Aorta (tissue), 5 donors: ENCODE data around the gene SLC25A20. TPM values are rescaled to one million over a fixed set of nuclear protein-coding genes. Genes with fewer than 3 reads are reported as not detected.

Experiments
- ATAC-seq: fragments of 200-7000 bp; cut with Tn5 transposase; one replicate; pipeline ENCODE4 v1.9.1; 2022; ENCODE audit warnings: moderate library complexity; ENCODE audit not compliant: low FRiP score
- DNase-seq, 2 donors: peaks; one replicate each; pipeline ENCODE4 v3.0.0-alpha.2; 2020
- H3K27ac ChIP-seq, 2 donors: one replicate each; pipeline ENCODE4 v1.5.1; 2013; ENCODE audit warnings: low read length in 2 of 2, mild to moderate bottlenecking in 2 of 2, moderate library complexity in 2 of 2, control low read depth in 1 of 2, inconsistent platforms in 1 of 2, low read depth in 1 of 2
- H3K27me3 ChIP-seq, 2 donors: one replicate each; pipeline ENCODE4 v1.6.1; 2013; ENCODE audit warnings: control low read depth in 1 of 2, low read length in 1 of 2, mild to moderate bottlenecking in 1 of 2, moderate library complexity in 1 of 2; ENCODE audit not compliant: insufficient read depth in 2 of 2, control insufficient read depth in 1 of 2
- H3K36me3 ChIP-seq, 2 donors: one replicate each; pipeline ENCODE4 v1.6.1; 2013; ENCODE audit warnings: control low read depth in 1 of 2, low read length in 1 of 2, mild to moderate bottlenecking in 1 of 2; ENCODE audit not compliant: insufficient read depth in 2 of 2, control insufficient read depth in 1 of 2
- H3K4me1 ChIP-seq, 2 donors: one replicate each; pipeline ENCODE4 v1.6.1; 2013; ENCODE audit warnings: low read length in 2 of 2, control low read depth in 1 of 2, mild to moderate bottlenecking in 1 of 2, moderate library complexity in 1 of 2; ENCODE audit not compliant: insufficient read depth in 2 of 2, control insufficient read depth in 1 of 2
- H3K4me3 ChIP-seq, 2 donors: one replicate each; pipeline ENCODE4 v1.5.1; 2013; ENCODE audit warnings: low read length in 2 of 2, control low read depth in 1 of 2, mild to moderate bottlenecking in 1 of 2
- H3K9me3 ChIP-seq: one replicate; pipeline ENCODE4 v1.6.1; 2013; ENCODE audit warnings: mild to moderate bottlenecking, low read length; ENCODE audit not compliant: control insufficient read depth
- WGBS, 2 donors: extraction: QIAGEN DNeasy Blood & Tissue Kit; methylation state at CpG; one replicate each; pipeline ENCODE4 v1.1.7; 2013; 5-methylcytosine and 5-hydroxymethylcytosine counted together
- intact Hi-C, 2 donors: fragments of 100-400 bp; cut with DNase I; formaldehyde crosslinking; loops; one replicate each; pipeline versions ENCODE4 v1.14.2 to v1.15.0; 2022
- long read RNA-seq, 2 donors: library from polyadenylated mRNA; unstranded; transcript quantifications; one replicate each; pipeline ENCODE4 v2.0.0, GENCODE V29; 2020 to 2021
- polyA plus RNA-seq, 2 donors: library from polyadenylated mRNA; stranded (reverse); fragments of 200-250 nt; gene quantifications; one replicate each; pipeline ENCODE4 v1.2.3, GENCODE V29; 2013
- total RNA-seq, 2 donors: library from RNA; stranded (reverse); fragmentation: NEBNext Ultra II Directional; extraction: Animal tissue kit (Norgen Biotek cat#: 25700); gene quantifications; one replicate each; pipeline ENCODE4 v1.2.1, GENCODE V29; 2021
- donor health status: healthy with polysubstance abuse.
- donor health status: Bipolar disorder and iron deficiency.
- donor health status: DM: no; HTN: no; CAD: no.
- donor health status: DM: no; HTN: no; CAD: no.
- donor health status: DM: yes; HTN: yes; CAD: no.

The SLC25A20 gene
- total RNA-seq (10 to 100 TPM; 11.8 to 12.4 TPM), polyA plus RNA-seq (10 to 100 TPM; 16.9 to 33.9 TPM)
- long read RNA-seq, donor 1, transcript SLC25A20-201 (9 exons, 1,879 nt), result major isoform, 72 of 85 reads
- long read RNA-seq, donor 1, partial matches to known transcripts, result 1 of 85 reads
- long read RNA-seq, donor 1, other reads (novel, unspliced or antisense), result 12 of 85 reads
- long read RNA-seq, donor 2, transcript SLC25A20-201 (9 exons, 1,879 nt), result major isoform, 7 of 8 reads
- long read RNA-seq, donor 2, partial matches to known transcripts, result 1 of 8 reads
- long read RNA-seq, donor 2, other reads (novel, unspliced or antisense), result 0 of 8 reads

- 2 to 3% methylated on average over 54 of the region's 54 CpGs for WGBS, 2 donors
- Histone ChIP-seq H3K4me3 (peak within 1 kb of the TSS; percentile 35 to 51), H3K27ac (peak within 1 kb of the TSS in 1 of 2 donors; percentile 68), H3K4me1 (peaks cover 0 to 3% of the 10 kb centered on the region in 2 donors), H3K27me3 (no peaks in the 10 kb centered on the region), H3K9me3 (no peaks in the 10 kb centered on the region), H3K36me3 (no peaks in the 10 kb centered on the region)
- ATAC-seq (peak; percentile 96), DNase-seq (peak; percentile 94 to 98)
- intact Hi-C loops, result no loop called here
These were observed at the start of gene SLC25A20 for GRCh38 chr3:48898383-48899234. Gene SLC25A20, minus strand, starts transcription at chr3:48898882. Its CDS starts 88 bp downstream, at chr3:48898794.

GRCh38 chr3:48945891-48946549, 47.3 kb upstream of the SLC25A20 start:
- Histone ChIP-seq H3K27me3 (no peaks in the 10 kb centered on the region), H3K9me3 (no peaks in the 10 kb centered on the region), H3K4me3 (no peak overlapping the region), H3K27ac (no peak overlapping the region), H3K4me1 (no peaks in the 10 kb centered on the region), H3K36me3 (no peaks in the 10 kb centered on the region)
- WGBS, 2 donors, result 66 to 73% methylated on average over 4 of the region's 4 CpGs
- no peak for ATAC-seq
- intact Hi-C loops, result no loop called here
- DNase-seq, result no peak

DNA sequence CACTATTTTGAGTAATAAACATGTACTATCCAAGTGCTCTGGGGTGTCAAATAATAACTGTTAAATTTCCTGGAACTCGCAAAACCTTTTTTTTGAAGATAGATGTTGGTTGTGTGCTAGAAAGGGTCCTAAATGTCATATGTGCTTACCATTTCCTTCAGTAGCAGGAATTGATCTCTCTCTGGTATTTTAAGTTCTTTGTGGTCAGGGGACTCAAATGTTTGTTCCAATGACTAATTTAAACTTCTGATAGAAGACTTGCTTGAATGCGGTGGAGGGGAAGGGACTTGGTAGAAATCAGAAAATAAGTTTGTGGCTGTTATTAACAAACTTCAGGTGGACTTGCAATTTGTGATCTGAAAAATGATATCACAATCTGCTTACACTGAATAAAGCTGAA, 46.8 kb upstream of the SLC25A20 start:
- Histone ChIP-seq H3K4me3 (no peak overlapping the region), H3K36me3 (no peaks in the 10 kb centered on the region), H3K27me3 (no peaks in the 10 kb centered on the region), H3K9me3 (no peaks in the 10 kb centered on the region), H3K4me1 (no peaks in the 10 kb centered on the region), H3K27ac (no peak overlapping the region)
- 89 to 91% methylated on average over 2 of the region's 2 CpGs for WGBS, 2 donors
- intact Hi-C loops, result no loop called here
- ATAC-seq (no peak), DNase-seq (no peak)

DNA sequence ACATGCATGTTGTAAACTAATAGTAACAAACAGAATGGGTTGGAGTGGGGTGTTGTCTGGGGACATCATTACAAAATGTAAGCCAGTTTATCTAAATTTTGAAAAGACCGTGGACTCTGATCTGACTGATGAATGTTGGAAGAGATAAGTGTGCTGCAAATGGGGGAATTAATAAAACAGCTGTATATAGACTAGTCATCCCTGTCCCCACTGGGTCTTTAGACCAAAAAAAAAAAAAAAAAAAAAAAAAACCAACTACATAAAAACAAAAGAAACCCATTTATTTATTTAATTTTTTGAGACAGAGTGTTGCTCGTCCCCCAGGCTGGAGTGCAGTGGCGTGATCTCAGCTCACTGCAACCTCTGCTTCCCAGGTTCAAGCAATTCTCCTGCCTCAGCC, 40.0 kb upstream of the SLC25A20 start:
- no peak for ATAC-seq

GRCh38 chr3:48938156-48938555, 39.5 kb upstream of the SLC25A20 start:
- no peak for DNase-seq
- intact Hi-C loops, result no loop called here

More for the DNA sequence above, 40.0 kb upstream of the SLC25A20 start:
- Histone ChIP-seq H3K36me3 (no peaks in the 10 kb centered on the region), H3K27me3 (no peaks in the 10 kb centered on the region), H3K4me3 (no peak overlapping the region), H3K4me1 (peaks cover 0 to 4% of the 10 kb centered on the region in 2 donors), H3K27ac (no peak overlapping the region), H3K9me3 (no peaks in the 10 kb centered on the region)
- 94 to 97% methylated on average over 3 of the region's 3 CpGs for WGBS, 2 donors
- intact Hi-C loops, result no loop called here
- no peak for DNase-seq

GRCh38 chr3:48935530-48935929, 36.8 kb upstream of the SLC25A20 start:
- WGBS, 2 donors, result 90 to 91% methylated on average over 4 of the region's 4 CpGs
- DNase-seq (no peak), ATAC-seq (no peak)
- Histone ChIP-seq H3K9me3 (no peaks in the 10 kb centered on the region), H3K4me1 (peaks cover under 1 to 4% of the 10 kb centered on the region in 2 donors), H3K36me3 (no peaks in the 10 kb centered on the region), H3K27me3 (no peaks in the 10 kb centered on the region), H3K4me3 (no peak overlapping the region), H3K27ac (no peak overlapping the region)
- intact Hi-C loops, result no loop called here

More at GRCh38 chr3:48938156-48938555, 39.5 kb upstream of the SLC25A20 start:
- no peaks in the 10 kb centered on the region for H3K36me3 ChIP-seq
- ATAC-seq, result no peak
- H3K4me1 ChIP-seq, result peaks cover 0 to 4% of the 10 kb centered on the region in 2 donors
- H3K27ac ChIP-seq, result no peak overlapping the region
- no peak overlapping the region for H3K4me3 ChIP-seq
- no peaks in the 10 kb centered on the region for H3K27me3 ChIP-seq
- H3K9me3 ChIP-seq, result no peaks in the 10 kb centered on the region

DNA sequence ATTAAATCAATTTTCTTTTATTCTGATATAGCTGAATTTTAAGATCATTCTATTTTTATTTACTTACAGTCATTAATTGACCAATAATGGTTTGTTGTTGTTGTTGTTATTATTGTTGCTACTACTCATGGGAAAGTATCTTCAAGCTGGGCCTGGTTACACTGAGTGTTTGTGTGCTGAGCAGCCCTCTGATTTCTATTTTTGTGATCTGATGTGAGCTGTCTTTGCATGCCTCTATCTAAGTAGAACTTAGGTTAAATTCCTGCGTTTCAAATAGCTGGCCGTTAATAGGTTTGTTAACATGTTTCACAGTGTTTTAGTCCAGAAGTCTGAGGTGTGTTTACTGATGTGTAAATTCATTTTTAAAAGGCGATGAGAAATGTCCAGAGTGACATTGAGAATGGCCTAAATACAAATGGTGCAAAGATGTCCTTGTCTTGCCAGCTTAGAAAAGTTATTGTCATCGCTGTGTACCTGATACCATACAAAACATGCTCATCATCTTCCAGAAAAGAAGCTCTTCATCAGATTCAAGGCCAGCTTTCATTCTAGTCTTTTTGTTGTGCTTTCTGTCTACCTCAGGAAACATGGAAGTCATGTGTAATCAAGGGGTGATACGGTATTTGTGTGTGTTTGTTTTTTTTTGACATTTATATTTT, 35.8 kb upstream of the SLC25A20 start:
- Histone ChIP-seq H3K4me1 (peaks cover 2 to 6% of the 10 kb centered on the region in 2 donors), H3K9me3 (no peaks in the 10 kb centered on the region), H3K27me3 (no peaks in the 10 kb centered on the region), H3K36me3 (no peaks in the 10 kb centered on the region), H3K4me3 (no peak overlapping the region), H3K27ac (no peak overlapping the region)
- WGBS, 2 donors, result 87 to 88% methylated on average over 5 of the region's 5 CpGs
- ATAC-seq (no peak), DNase-seq (no peak)
- intact Hi-C loops, result no loop called here

GRCh38 chr3:48931944-48932580, 33.4 kb upstream of the SLC25A20 start:
- Histone ChIP-seq H3K4me3 (no peak overlapping the region), H3K27me3 (no peaks in the 10 kb centered on the region), H3K4me1 (peaks cover 2 to 9% of the 10 kb centered on the region in 2 donors), H3K9me3 (no peaks in the 10 kb centered on the region), H3K36me3 (peaks cover 2 to 3% of the 10 kb centered on the region in 2 donors), H3K27ac (no peak overlapping the region)
- intact Hi-C loops, result no loop called here
- no peak for ATAC-seq
- no peak for DNase-seq
- WGBS, 2 donors, result 45 to 60% methylated on average over 1 of the region's 1 CpG
